Heart right ventricle (tissue), 16 donors: ENCODE measurements around the gene SEPTIN12. TPM values are rescaled to one million over a fixed set of nuclear protein-coding genes. Genes with fewer than 3 reads are reported as not detected.
"Not testable (repeated sequence)": the region's sequence is repeated elsewhere in the genome, so short reads cannot be mapped to it uniquely, and the experiment has no call there.

Experiments
- ATAC-seq, 8 donors: fragments of 200-7000 bp; cut with Tn5 transposase; one replicate each; pipeline ENCODE4 v1.9.1; 2020; ENCODE audit warnings: mild to moderate bottlenecking in 8 of 8, moderate library complexity in 8 of 8, moderate number of reproducible peaks in 1 of 8
- DNase-seq, 2 donors: peaks; one replicate each; pipeline ENCODE4 v3.0.0-alpha.2; 2020
- H3K27ac ChIP-seq, 10 donors: fragments of 200-600 bp; sonication (generic) in 2 of 10; one replicate each; pipeline versions ENCODE4 v1.5.0 to v1.8.0; 2020 to 2022; ENCODE audit warnings: mild to moderate bottlenecking in 3 of 10
- H3K27me3 ChIP-seq, 7 donors: fragments of 200-600 bp; one replicate each; pipeline ENCODE4 v1.8.0; 2021 to 2022; ENCODE audit warnings: mild to moderate bottlenecking in 2 of 7
- H3K36me3 ChIP-seq, 9 donors: fragments of 200-600 bp; sonication (generic) in 1 of 9; one replicate each; pipeline versions ENCODE4 v1.5.0 to v1.8.0; 2020 to 2022; ENCODE audit warnings: mild to moderate bottlenecking in 2 of 9
- H3K4me1 ChIP-seq, 9 donors: fragments of 200-600 bp; sonication (generic) in 1 of 9; one replicate each; pipeline versions ENCODE4 v1.5.0 to v1.8.0; 2020 to 2022; ENCODE audit warnings: mild to moderate bottlenecking in 4 of 9
- H3K4me3 ChIP-seq, 10 donors: fragments of 200-600 bp; sonication (generic) in 2 of 10; one replicate each; pipeline versions ENCODE4 v1.5.0 to v1.8.0; 2020 to 2022; ENCODE audit warnings: mild to moderate bottlenecking in 7 of 10, moderate library complexity in 2 of 10
- H3K9me3 ChIP-seq, 11 donors: fragments of 200-600 bp in 10 of 11; sonication (generic) in 2 of 11; one replicate each; pipeline versions ENCODE4 v1.5.0 to v1.8.0; 2013 to 2022; ENCODE audit warnings: mild to moderate bottlenecking in 2 of 11, control low read depth in 1 of 11, moderate library complexity in 1 of 11
- CTCF ChIP-seq, 9 donors: fragments of 200-600 bp; sonication (generic) in 2 of 9; IDR thresholded peaks; one replicate each; pipeline versions ENCODE4 v1.5.0 to v1.8.0; 2021 to 2022; ENCODE audit warnings: antibody characterized with exemption in 9 of 9, mild to moderate bottlenecking in 5 of 9, moderate library complexity in 1 of 9
- WGBS, 2 donors: extraction: QIAGEN DNeasy Blood & Tissue Kit; methylation state at CpG; one replicate each; pipeline ENCODE4 v1.1.7; 2013; ENCODE audit warnings: inconsistent platforms in 1 of 2; 5-methylcytosine and 5-hydroxymethylcytosine counted together
- intact Hi-C, 10 donors: fragments of 100-400 bp; cut with DNase I; formaldehyde crosslinking; loops; one replicate each; pipeline versions ENCODE4 v1.11.1 to v1.14.2; 2022
- polyA plus RNA-seq, 2 donors: library from polyadenylated mRNA; stranded (reverse); fragments of 200-250 nt; gene quantifications; one replicate each; pipeline ENCODE4 v1.2.3, GENCODE V29; 2013
- total RNA-seq, 10 donors: library from RNA; stranded (reverse); fragmentation: NEBNext Ultra II Directional in 3 of 10; extraction: Animal tissue kit (Norgen Biotek cat#: 25700) in 3 of 10; gene quantifications; one replicate each; pipeline versions ENCODE4 v1.2.1 to v1.2.4, GENCODE V29; 2021 to 2023
- donor health status: Arrhythmogenic right ventricular cardiomyopathy.
- donor health status: ischemic (EF 13 %, LVEDD 7.1; RV severe dilation, severe dysfunction).
- donor health status: healthy with polysubstance abuse.
- donor health status: DM: no; HTN: yes; CAD: no.
- donor health status: DM: no; HTN: no; CAD: no.
- donor health status: ischemic (EF 25% LVEDD 6.9; RV normal size, moderate dysfunction).
- donor health status: ischemic (EF 25% LVEDD 5.7; RV mildly dilated, moderate dysfunction).
- donor health status: healthy.
- donor health status: DM: yes; HTN: yes; CAD: no.
- donor health status: Ischemic cardiomyopathy.
- donor health status: ischemic (EF 35%, LVEDD 5.7; RV mildly dilated, moderate dysfunction).
- donor health status: nonischemic (EF 11% LVEDD 7.7; RV severe dilation, severe dysfunction).
- donor health status: DM: yes; HTN: yes; CAD: no.
- donor health status: PGD.
- donor health status: ischemic (EF 29% LVEDD 5.4; RV normal size, mild dysfunction).
- donor health status: nonischemic (EF 23%, LVEDD 6.1; RV moderate dilation, normal function).

The SEPTIN12 gene
- total and polyA plus RNA-seq, 12 donors: 1.3 TPM; not detected in 11

GRCh38 chr16:4744555-4745273 lies 43.4 kb downstream of the SEPTIN12 start:
- WGBS, 2 donors: 72 to 86% methylated on average over 13 of the region's 13 CpGs
- Histone ChIP-seq H3K4me1 (peaks cover 0 to 22% (median 6%) of the 10 kb centered on the region in 9 donors), H3K27me3 (no peaks in the 10 kb centered on the region), H3K36me3 (peaks cover 0 to 15% (median 1%) of the 10 kb centered on the region in 9 donors), H3K9me3 (no peaks in the 10 kb centered on the region), H3K27ac (no peak overlapping the region), H3K4me3 (no peak overlapping the region)
- intact Hi-C loops: no loop called here
- no peak for ATAC-seq
- no peak for DNase-seq
- no peak for TF ChIP-seq CTCF (IDR thresholded peaks at IDR 0.05)

- Histone ChIP-seq H3K9me3 (no peaks in the 10 kb centered on the region), H3K27ac (no peak overlapping the region), H3K36me3 (peaks cover 0 to 2% (median 0%) of the 10 kb centered on the region in 9 donors), H3K27me3 (no peaks in the 10 kb centered on the region), H3K4me1 (peaks cover 0 to 22% (median 6%) of the 10 kb centered on the region in 9 donors), H3K4me3 (peak overlapping the region in 3 of 10 donors; percentile 15 to 32 (median 21))
- intact Hi-C loops: no loop called here
- peak in 4 of 8 donors; percentile 13 to 43 (median 29) for ATAC-seq
- 40% methylated on average over 14 of the region's 14 CpGs for WGBS, 2 donors
- no peak for DNase-seq
- no peak for TF ChIP-seq CTCF (IDR thresholded peaks at IDR 0.05)
These were observed 44.8 kb downstream of the SEPTIN12 start for GRCh38 chr16:4743226-4743878.

GRCh38 chr16:4738370-4738769 lies 49.8 kb downstream of the SEPTIN12 start:
- not testable (repeated sequence) for ATAC-seq, H3K27ac ChIP-seq, H3K27me3 ChIP-seq, H3K9me3 ChIP-seq, H3K4me3 ChIP-seq, H3K36me3 ChIP-seq, DNase-seq
- 85% methylated on average over 5 of the region's 5 CpGs for WGBS, 2 donors
- peaks cover 6 to 21% (median 12%) of the 10 kb centered on the region in 9 donors for H3K4me1 ChIP-seq
- intact Hi-C loops: loop anchor here in 2 of 10 donors (5.0 to 10.0 kb wide), 2 partner anchors 59 to 216 kb away; partner anchors contain the start of genes SEC14L5 (in 1 of the 2) and SMIM22 (in 1 of the 2)

GRCh38 chr16:4737545-4737944 lies 50.6 kb downstream of the SEPTIN12 start:
- Histone ChIP-seq H3K9me3 (no peaks in the 10 kb centered on the region), H3K4me1 (peaks cover 2 to 20% (median 16%) of the 10 kb centered on the region in 9 donors), H3K36me3 (no peaks in the 10 kb centered on the region), H3K27me3 (no peaks in the 10 kb centered on the region), H3K27ac (no peak overlapping the region), H3K4me3 (no peak overlapping the region)
- intact Hi-C loops: loop anchor here in 2 of 10 donors (5.0 to 10.0 kb wide), 2 partner anchors 60 to 217 kb away; partner anchors contain the start of genes SEC14L5 (in 1 of the 2) and SMIM22 (in 1 of the 2)
- TF ChIP-seq CTCF (IDR thresholded peaks at IDR 0.05): no peak
- 75 to 84% methylated on average over 15 of the region's 15 CpGs for WGBS, 2 donors
- ATAC-seq: no peak
- DNase-seq: no peak
